CD4-positive, alpha-beta T cell treated with Interleukin-6 at 100 ng/mL for 8 hours (primary cell): ENCODE data around the gene CTTNBP2.
"Not testable (repeated sequence)": the region's sequence is repeated elsewhere in the genome, so short reads cannot be mapped to it uniquely, and the experiment has no call there.

Experiments
- DNase-seq: peaks from one replicate; pipeline ENCODE4 v3.0.0-alpha.2; 2020; ENCODE audit warnings: mixed read lengths, low spot score

Gene CTTNBP2

GRCh38 chr7:117737926-117738325 lies 135.3 kb downstream of the CTTNBP2 start:
- no peak for DNase-seq

- DNase-seq = no peak
These were observed 141.8 kb downstream of the CTTNBP2 start for GRCh38 chr7:117731455-117731854.

GRCh38 chr7:117730390-117730789 lies 142.9 kb downstream of the CTTNBP2 start:
- no peak for DNase-seq

- no peak for DNase-seq
These were observed 144.2 kb downstream of the CTTNBP2 start for GRCh38 chr7:117728890-117729624.

- no peak for DNase-seq
These were observed 148.3 kb downstream of the CTTNBP2 start for GRCh38 chr7:117724898-117725297.

- DNase-seq = no peak
These were observed 153.9 kb downstream of the CTTNBP2 start for GRCh38 chr7:117719377-117719776.

- DNase-seq = no peak
These were observed 155.0 kb downstream of the CTTNBP2 start for GRCh38 chr7:117718116-117718835.

- no peak for DNase-seq
These were observed 155.9 kb downstream of the CTTNBP2 start for GRCh38 chr7:117717357-117717756.

- no peak for DNase-seq
These were observed 156.4 kb downstream of the CTTNBP2 start for GRCh38 chr7:117716707-117717299.

GRCh38 chr7:117715784-117716445 lies 157.3 kb downstream of the CTTNBP2 start:
- DNase-seq = no peak

GRCh38 chr7:117711556-117711955 lies 161.7 kb downstream of the CTTNBP2 start:
- no peak for DNase-seq

GRCh38 chr7:117708173-117708572 lies 165.1 kb downstream of the CTTNBP2 start:
- DNase-seq = not testable (repeated sequence)

- no peak for DNase-seq
These were observed 166.2 kb downstream of the CTTNBP2 start for GRCh38 chr7:117707080-117707479.

- DNase-seq = no peak
These were observed 167.0 kb downstream of the CTTNBP2 start for GRCh38 chr7:117706210-117706609.

GRCh38 chr7:117705630-117706029 lies 167.6 kb downstream of the CTTNBP2 start:
- no peak for DNase-seq

GRCh38 chr7:117704063-117704462 lies 169.2 kb downstream of the CTTNBP2 start:
- no peak for DNase-seq

- no peak for DNase-seq
These were observed 175.2 kb downstream of the CTTNBP2 start for GRCh38 chr7:117698018-117698417.

- DNase-seq = no peak
These were observed 180.9 kb downstream of the CTTNBP2 start for GRCh38 chr7:117692338-117692737.

- DNase-seq = no peak
These were observed 183.1 kb downstream of the CTTNBP2 start for GRCh38 chr7:117690147-117690546.

GRCh38 chr7:117689406-117689805 lies 183.8 kb downstream of the CTTNBP2 start:
- DNase-seq = no peak

GRCh38 chr7:117688126-117688525 lies 185.1 kb downstream of the CTTNBP2 start:
- no peak for DNase-seq

GRCh38 chr7:117686311-117686935 lies 186.8 kb downstream of the CTTNBP2 start:
- no peak for DNase-seq
